ENCODE measurements around the gene TPCN2.

TPCN2 gene

GRCh38 chr11:69084371-69084770 lies 35.6 kb downstream of the TPCN2 start:
- H3K23ac ChIP-seq (ENCODE audit: low read length in 2 of 2) = no peak overlapping the region

GRCh38 chr11:69085490-69086095 lies 36.9 kb downstream of the TPCN2 start:
- H3K27ac ChIP-seq (ENCODE audit: low read length, poor library complexity, severe bottlenecking) = no peak overlapping the region
- no peak overlapping the region for H3K14ac ChIP-seq (ENCODE audit: low read length in 2 of 2)
- H2BK12ac ChIP-seq (ENCODE audit: low read length in 2 of 2) = no peak overlapping the region
- no peak overlapping the region for H2AFZ ChIP-seq (ENCODE audit: low read depth, low read length)
- H3K9ac ChIP-seq (ENCODE audit: low read length) = no peak overlapping the region
- H3K79me1 ChIP-seq (replicated peaks; ENCODE audit: low read length, poor library complexity, severe bottlenecking) = peaks cover 3% of the 10 kb centered on the region
- H3K9me3 ChIP-seq (ENCODE audit: control insufficient read depth, low read length) = no peaks in the 10 kb centered on the region
- H3K4ac ChIP-seq (ENCODE audit: low read depth in 1 of 2, low read length in 2 of 2) = no peak overlapping the region
- H2BK120ac ChIP-seq (ENCODE audit: low read depth, low read length) = no peak overlapping the region
- no peak overlapping the region for H3K4me3 ChIP-seq (ENCODE audit: insufficient read depth in 1 of 2, low read depth in 1 of 2, low read length in 2 of 2)
- H3K23ac ChIP-seq (ENCODE audit: low read length in 2 of 2) = no peak overlapping the region
- no peak overlapping the region for H3K18ac ChIP-seq (ENCODE audit: low read depth in 1 of 2, low read length in 2 of 2)
- H3K4me1 ChIP-seq (ENCODE audit: control insufficient read depth, insufficient read depth, low read depth, low read length) = peaks cover 18% of the 10 kb centered on the region
- H3K27me3 ChIP-seq (ENCODE audit: control insufficient read depth in 1 of 2, insufficient read depth in 1 of 2, low read length in 2 of 2) = no peaks in the 10 kb centered on the region
- DNase-seq = no peak
- no peak overlapping the region for H2AK5ac ChIP-seq (ENCODE audit: low read length, severe bottlenecking)
- H2BK5ac ChIP-seq (ENCODE audit: low read depth, low read length, poor library complexity, severe bottlenecking) = no peak overlapping the region
- H3K36me3 ChIP-seq (ENCODE audit: control insufficient read depth in 1 of 2, insufficient read depth in 2 of 2, low read depth in 1 of 2, low read length in 2 of 2) = peaks cover 37 to 62% of the 10 kb centered on the region in 2 experiments
- no peak overlapping the region for H3K4me2 ChIP-seq (ENCODE audit: low read length, poor library complexity, severe bottlenecking)
- peak overlapping the region; percentile 31 for H2BK15ac ChIP-seq (ENCODE audit: low read depth, poor library complexity, severe bottlenecking)
- no peak overlapping the region for H4K91ac ChIP-seq (ENCODE audit: low read length)
- peak overlapping the region; percentile 25 for H4K8ac ChIP-seq (ENCODE audit: low read length)
- 94% methylated on average over 27 of the region's 27 CpGs for WGBS

More at GRCh38 chr11:69084371-69084770, 35.6 kb downstream of the TPCN2 start:
- H3K79me1 ChIP-seq (replicated peaks; ENCODE audit: low read length, poor library complexity, severe bottlenecking) = peaks cover 5% of the 10 kb centered on the region
- H4K8ac ChIP-seq (ENCODE audit: low read length) = no peak overlapping the region
- H4K91ac ChIP-seq (ENCODE audit: low read length) = no peak overlapping the region
- H2BK12ac ChIP-seq (ENCODE audit: low read length in 2 of 2) = no peak overlapping the region
- H3K4ac ChIP-seq (ENCODE audit: low read depth in 1 of 2, low read length in 2 of 2) = no peak overlapping the region
- no peak overlapping the region for H3K4me2 ChIP-seq (ENCODE audit: low read length, poor library complexity, severe bottlenecking)
- no peak overlapping the region for H3K9ac ChIP-seq (ENCODE audit: low read length)
- H3K18ac ChIP-seq (ENCODE audit: low read depth in 1 of 2, low read length in 2 of 2) = no peak overlapping the region
- no peak overlapping the region for H2BK15ac ChIP-seq (ENCODE audit: low read depth, poor library complexity, severe bottlenecking)
- H2BK120ac ChIP-seq (ENCODE audit: low read depth, low read length) = no peak overlapping the region
- no peaks in the 10 kb centered on the region for H3K27me3 ChIP-seq (ENCODE audit: control insufficient read depth in 1 of 2, insufficient read depth in 1 of 2, low read length in 2 of 2)
- H3K36me3 ChIP-seq (ENCODE audit: control insufficient read depth in 1 of 2, insufficient read depth in 2 of 2, low read depth in 1 of 2, low read length in 2 of 2) = peaks cover 36 to 66% of the 10 kb centered on the region in 2 experiments
- no peak overlapping the region for H2BK5ac ChIP-seq (ENCODE audit: low read depth, low read length, poor library complexity, severe bottlenecking)
- H2AK5ac ChIP-seq (ENCODE audit: low read length, severe bottlenecking) = no peak overlapping the region
- 94% methylated on average over 15 of the region's 15 CpGs for WGBS
- peaks cover 25% of the 10 kb centered on the region for H3K4me1 ChIP-seq (ENCODE audit: control insufficient read depth, insufficient read depth, low read depth, low read length)
- no peak for DNase-seq
- H3K4me3 ChIP-seq (ENCODE audit: insufficient read depth in 1 of 2, low read depth in 1 of 2, low read length in 2 of 2) = no peak overlapping the region
- no peak overlapping the region for H3K27ac ChIP-seq (ENCODE audit: low read length, poor library complexity, severe bottlenecking)
- H2AFZ ChIP-seq (ENCODE audit: low read depth, low read length) = no peak overlapping the region
- H3K9me3 ChIP-seq (ENCODE audit: control insufficient read depth, low read length) = no peaks in the 10 kb centered on the region
- H3K14ac ChIP-seq (ENCODE audit: low read length in 2 of 2) = no peak overlapping the region

DNA sequence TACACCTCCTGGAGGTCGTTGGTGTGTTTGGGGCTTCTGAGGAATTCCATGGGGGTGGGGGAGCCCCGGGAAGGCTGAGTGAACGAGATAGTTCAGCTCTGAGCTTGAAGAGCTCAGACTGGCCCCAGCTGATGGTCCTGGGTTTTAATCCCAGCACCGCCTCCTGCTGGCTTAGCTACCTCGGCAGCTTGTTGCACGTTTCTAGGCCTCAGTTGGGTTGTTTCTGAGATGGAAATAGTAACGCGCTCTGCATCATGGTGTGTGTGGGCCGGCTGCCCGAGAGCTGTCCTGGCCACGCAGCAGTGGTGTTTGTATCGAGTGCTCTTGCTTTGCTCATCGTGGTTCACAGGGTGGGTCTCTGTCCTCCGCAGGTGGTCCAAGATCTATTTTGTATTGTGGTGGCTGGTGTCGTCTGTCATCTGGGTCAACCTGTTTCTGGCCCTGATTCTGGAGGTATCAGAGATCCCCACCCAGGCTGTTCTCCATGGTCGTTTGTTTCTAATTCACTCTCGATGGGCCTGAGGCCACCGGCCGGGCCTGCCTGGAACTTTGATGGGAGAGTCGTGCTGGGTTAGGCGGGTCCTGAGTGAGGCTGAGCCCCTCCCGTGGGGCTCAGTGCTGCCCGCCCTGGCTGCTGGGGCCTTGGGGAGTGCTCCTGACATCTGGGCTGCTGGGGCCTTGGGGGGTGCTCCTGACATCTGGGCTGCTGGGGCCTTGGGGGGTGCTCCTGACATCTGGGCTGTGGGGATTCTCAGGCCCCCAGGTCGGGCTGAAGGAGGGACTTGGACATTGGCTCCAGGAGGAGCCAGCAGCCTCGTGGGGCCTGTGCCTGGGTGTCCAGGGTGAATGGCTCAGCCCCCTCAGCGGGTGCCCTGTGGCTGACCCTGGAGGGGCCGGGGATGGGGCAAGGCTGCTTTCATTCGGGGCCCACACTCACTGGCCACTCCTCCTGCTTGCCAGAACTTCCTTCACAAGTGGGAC lies 37.7 kb downstream of the TPCN2 start:
- Histone ChIP-seq H3K27ac (ENCODE audit: low read length, poor library complexity, severe bottlenecking) (no peak overlapping the region), H4K8ac (ENCODE audit: low read length) (no peak overlapping the region), H2BK12ac (ENCODE audit: low read length in 2 of 2) (no peak overlapping the region), H3K9ac (ENCODE audit: low read length) (peak overlapping the region; percentile 32), H2BK15ac (ENCODE audit: low read depth, poor library complexity, severe bottlenecking) (no peak overlapping the region), H3K4me2 (ENCODE audit: low read length, poor library complexity, severe bottlenecking) (no peak overlapping the region), H2AFZ (ENCODE audit: low read depth, low read length) (no peak overlapping the region), H3K14ac (ENCODE audit: low read length in 2 of 2) (no peak overlapping the region), H3K27me3 (ENCODE audit: control insufficient read depth in 1 of 2, insufficient read depth in 1 of 2, low read length in 2 of 2) (no peaks in the 10 kb centered on the region), H3K4me3 (ENCODE audit: insufficient read depth in 1 of 2, low read depth in 1 of 2, low read length in 2 of 2) (no peak overlapping the region), H3K36me3 (ENCODE audit: control insufficient read depth in 1 of 2, insufficient read depth in 2 of 2, low read depth in 1 of 2, low read length in 2 of 2) (peaks cover 43 to 58% of the 10 kb centered on the region in 2 experiments), H3K18ac (ENCODE audit: low read depth in 1 of 2, low read length in 2 of 2) (no peak overlapping the region), H2BK5ac (ENCODE audit: low read depth, low read length, poor library complexity, severe bottlenecking) (no peak overlapping the region), H3K4me1 (ENCODE audit: control insufficient read depth, insufficient read depth, low read depth, low read length) (peaks cover 14% of the 10 kb centered on the region), H3K4ac (ENCODE audit: low read depth in 1 of 2, low read length in 2 of 2) (no peak overlapping the region), H3K79me1 (replicated peaks; ENCODE audit: low read length, poor library complexity, severe bottlenecking) (peaks cover 2% of the 10 kb centered on the region), H2BK120ac (ENCODE audit: low read depth, low read length) (no peak overlapping the region), H4K91ac (ENCODE audit: low read length) (no peak overlapping the region), H3K23ac (ENCODE audit: low read length in 2 of 2) (no peak overlapping the region), H3K9me3 (ENCODE audit: control insufficient read depth, low read length) (no peaks in the 10 kb centered on the region), H2AK5ac (ENCODE audit: low read length, severe bottlenecking) (no peak overlapping the region)
- WGBS = 91% methylated on average over 26 of the region's 28 CpGs
- no peak for DNase-seq

DNA sequence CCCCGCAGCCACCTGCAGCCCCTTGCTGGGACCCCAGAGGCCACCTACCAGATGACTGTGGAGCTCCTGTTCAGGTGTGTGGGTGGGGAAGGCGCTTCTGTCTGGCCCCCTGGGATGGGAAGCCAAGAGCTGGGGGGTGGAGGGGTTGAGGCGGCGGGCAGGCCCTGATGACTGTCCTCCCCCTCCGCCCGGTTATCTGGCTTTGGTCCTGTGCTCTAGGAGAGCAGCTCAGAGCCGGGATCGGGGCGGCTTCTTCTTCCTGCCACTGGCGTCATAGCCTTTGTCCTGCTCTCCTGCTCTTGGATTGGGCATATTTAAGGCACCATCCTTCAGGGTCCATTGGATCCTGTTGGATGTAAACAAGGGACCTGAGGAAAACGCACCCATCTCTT lies 38.4 kb downstream of the TPCN2 start:
- Histone ChIP-seq H2BK15ac (ENCODE audit: low read depth, poor library complexity, severe bottlenecking) (no peak overlapping the region), H2BK120ac (ENCODE audit: low read depth, low read length) (no peak overlapping the region), H3K27ac (ENCODE audit: low read length, poor library complexity, severe bottlenecking) (no peak overlapping the region), H4K91ac (ENCODE audit: low read length) (no peak overlapping the region), H3K14ac (ENCODE audit: low read length in 2 of 2) (no peak overlapping the region), H2BK5ac (ENCODE audit: low read depth, low read length, poor library complexity, severe bottlenecking) (no peak overlapping the region), H3K4me2 (ENCODE audit: low read length, poor library complexity, severe bottlenecking) (no peak overlapping the region), H3K4ac (ENCODE audit: low read depth in 1 of 2, low read length in 2 of 2) (no peak overlapping the region), H3K9ac (ENCODE audit: low read length) (no peak overlapping the region), H3K4me1 (ENCODE audit: control insufficient read depth, insufficient read depth, low read depth, low read length) (peaks cover 11% of the 10 kb centered on the region), H3K27me3 (ENCODE audit: control insufficient read depth in 1 of 2, insufficient read depth in 1 of 2, low read length in 2 of 2) (no peaks in the 10 kb centered on the region), H3K9me3 (ENCODE audit: control insufficient read depth, low read length) (no peaks in the 10 kb centered on the region), H3K79me1 (replicated peaks; ENCODE audit: low read length, poor library complexity, severe bottlenecking) (peaks cover 2% of the 10 kb centered on the region), H3K36me3 (ENCODE audit: control insufficient read depth in 1 of 2, insufficient read depth in 2 of 2, low read depth in 1 of 2, low read length in 2 of 2) (peaks cover 37 to 53% of the 10 kb centered on the region in 2 experiments), H4K8ac (ENCODE audit: low read length) (no peak overlapping the region), H3K4me3 (ENCODE audit: insufficient read depth in 1 of 2, low read depth in 1 of 2, low read length in 2 of 2) (no peak overlapping the region), H2AFZ (ENCODE audit: low read depth, low read length) (no peak overlapping the region), H3K23ac (ENCODE audit: low read length in 2 of 2) (no peak overlapping the region), H3K18ac (ENCODE audit: low read depth in 1 of 2, low read length in 2 of 2) (no peak overlapping the region), H2BK12ac (ENCODE audit: low read length in 2 of 2) (no peak overlapping the region), H2AK5ac (ENCODE audit: low read length, severe bottlenecking) (no peak overlapping the region)
- WGBS = 93% methylated on average over 11 of the region's 11 CpGs
- DNase-seq = no peak
